Choroid plexus epithelial cell (primary cell): ENCODE results near the gene GPR45.

Source experiments
- DNase-seq: peaks from one replicate; pipeline ENCODE4 v3.0.0-alpha.2; 2010; ENCODE audit warnings: low read depth
- H3K4me3 ChIP-seq: 2 replicates; pipeline ENCODE4 v1.5.1; 2011; ENCODE audit warnings: low read depth, mild to moderate bottlenecking, control low read depth, low read length, moderate library complexity
- CTCF ChIP-seq: conservative IDR thresholded peaks from 2 replicates; pipeline ENCODE4 v1.5.1; 2011; ENCODE audit warnings: low read depth, mild to moderate bottlenecking, control low read depth, inconsistent platforms, low read length, moderate library complexity

The GPR45 gene

GRCh38 chr2:105283532-105283931 is 42.0 kb downstream of the GPR45 start:
- DNase-seq = no peak
- no peak for TF ChIP-seq CTCF

GRCh38 chr2:105287692-105288091 is 46.1 kb downstream of the GPR45 start:
- peak; percentile 74 for TF ChIP-seq CTCF
- peak; percentile 73 for DNase-seq
- H3K4me3 ChIP-seq = no peak overlapping the region

More at GRCh38 chr2:105283532-105283931, 42.0 kb downstream of the GPR45 start:
- H3K4me3 ChIP-seq = no peak overlapping the region

GRCh38 chr2:105288133-105288532 is 46.6 kb downstream of the GPR45 start:
- DNase-seq = no peak
- no peak overlapping the region for H3K4me3 ChIP-seq
- no peak for TF ChIP-seq CTCF

GRCh38 chr2:105290981-105291660 is 49.6 kb downstream of the GPR45 start:
- TF ChIP-seq CTCF = no peak
- DNase-seq = no peak
- H3K4me3 ChIP-seq = no peak overlapping the region

- no peak overlapping the region for H3K4me3 ChIP-seq
- no peak for TF ChIP-seq CTCF
- peak; percentile 30 for DNase-seq
These were observed 50.4 kb downstream of the GPR45 start for GRCh38 chr2:105291981-105292380.
